Measurements from ENCODE around the gene NHLH2.

NHLH2 gene

DNA sequence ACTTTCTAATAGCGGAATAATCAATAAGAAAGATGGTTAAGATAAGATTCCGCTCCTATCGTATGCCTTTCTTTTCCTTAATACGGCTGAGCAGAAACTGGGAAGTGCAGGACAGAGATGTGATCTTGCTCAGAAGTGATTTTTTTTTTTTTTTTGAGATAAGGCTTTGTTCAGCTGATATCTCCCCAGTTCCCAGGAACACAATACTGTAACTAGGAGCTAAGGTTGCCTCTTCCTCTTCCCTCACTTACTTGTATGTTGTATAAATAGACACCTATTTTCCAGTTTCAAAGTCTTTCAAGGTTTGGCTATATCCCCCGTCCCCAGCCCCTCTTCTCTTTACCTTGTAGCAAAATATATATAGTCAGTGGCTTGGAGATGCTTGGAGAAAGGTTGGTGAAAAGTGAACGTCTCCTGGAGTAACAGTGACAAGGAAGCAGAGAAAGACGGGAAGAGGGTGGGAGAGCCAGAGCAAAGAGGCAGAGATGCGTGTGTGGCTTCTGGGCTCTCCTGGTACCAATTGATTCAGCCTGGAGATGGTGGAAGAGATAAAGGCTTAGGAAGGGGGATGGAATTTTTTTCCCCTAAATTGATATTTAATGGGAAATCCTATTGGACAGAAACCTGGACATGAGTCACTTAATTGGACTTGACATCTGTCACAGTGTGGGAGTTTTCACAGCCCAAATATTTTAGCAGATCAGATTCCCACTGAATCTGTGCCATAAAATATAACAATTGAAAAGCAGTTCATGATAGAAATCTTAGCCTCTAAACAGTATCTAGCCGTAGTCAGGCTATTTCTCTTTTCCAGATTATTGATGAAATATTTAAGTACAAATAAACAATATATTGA is at the start of gene NHLH2:
Gene NHLH2 (minus strand): TSS at position 522 of the 856 bp plus-strand sequence. CDS start 2,754 bp downstream, outside the sequence.
- no peak for DNase-seq

DNA sequence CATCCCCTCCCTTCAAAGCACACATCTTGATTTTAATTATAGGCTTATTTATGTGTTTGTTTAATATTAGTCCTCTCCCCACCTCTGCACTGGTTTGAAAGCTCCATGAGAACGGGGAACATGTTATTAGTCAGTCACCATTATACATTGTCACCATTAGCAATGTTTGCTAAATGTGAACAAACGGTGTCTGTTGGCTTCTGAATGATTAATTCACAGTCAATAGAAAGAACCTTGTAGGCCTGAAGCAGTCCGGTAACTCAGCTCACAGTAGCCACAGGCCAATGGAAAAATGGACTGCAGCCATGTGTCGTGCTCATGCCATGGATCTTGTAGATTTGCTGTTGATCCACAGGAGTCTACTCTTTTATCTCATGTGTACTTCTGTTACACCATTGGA is 49.7 kb upstream of the NHLH2 start:
- no peak for DNase-seq

DNA sequence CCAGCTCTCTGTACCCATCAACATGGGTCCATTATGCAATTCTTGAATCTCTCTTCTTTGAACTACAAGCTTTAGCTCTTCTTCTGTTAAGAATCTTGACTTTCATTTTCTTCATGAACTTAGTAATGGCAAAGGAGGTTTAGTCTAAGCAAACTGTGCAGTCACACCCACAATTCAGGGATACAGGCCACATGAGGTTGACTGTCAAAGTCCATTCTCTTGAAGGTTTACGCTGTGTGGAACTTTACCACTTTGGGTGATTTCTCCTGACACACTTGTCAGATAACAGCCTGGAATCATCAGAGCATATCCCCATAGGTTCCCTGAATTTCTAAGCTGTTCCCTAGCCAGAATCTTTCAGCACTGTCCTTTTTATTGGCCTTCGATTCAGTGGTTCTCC is 48.0 kb upstream of the NHLH2 start:
- no peak for DNase-seq

DNA sequence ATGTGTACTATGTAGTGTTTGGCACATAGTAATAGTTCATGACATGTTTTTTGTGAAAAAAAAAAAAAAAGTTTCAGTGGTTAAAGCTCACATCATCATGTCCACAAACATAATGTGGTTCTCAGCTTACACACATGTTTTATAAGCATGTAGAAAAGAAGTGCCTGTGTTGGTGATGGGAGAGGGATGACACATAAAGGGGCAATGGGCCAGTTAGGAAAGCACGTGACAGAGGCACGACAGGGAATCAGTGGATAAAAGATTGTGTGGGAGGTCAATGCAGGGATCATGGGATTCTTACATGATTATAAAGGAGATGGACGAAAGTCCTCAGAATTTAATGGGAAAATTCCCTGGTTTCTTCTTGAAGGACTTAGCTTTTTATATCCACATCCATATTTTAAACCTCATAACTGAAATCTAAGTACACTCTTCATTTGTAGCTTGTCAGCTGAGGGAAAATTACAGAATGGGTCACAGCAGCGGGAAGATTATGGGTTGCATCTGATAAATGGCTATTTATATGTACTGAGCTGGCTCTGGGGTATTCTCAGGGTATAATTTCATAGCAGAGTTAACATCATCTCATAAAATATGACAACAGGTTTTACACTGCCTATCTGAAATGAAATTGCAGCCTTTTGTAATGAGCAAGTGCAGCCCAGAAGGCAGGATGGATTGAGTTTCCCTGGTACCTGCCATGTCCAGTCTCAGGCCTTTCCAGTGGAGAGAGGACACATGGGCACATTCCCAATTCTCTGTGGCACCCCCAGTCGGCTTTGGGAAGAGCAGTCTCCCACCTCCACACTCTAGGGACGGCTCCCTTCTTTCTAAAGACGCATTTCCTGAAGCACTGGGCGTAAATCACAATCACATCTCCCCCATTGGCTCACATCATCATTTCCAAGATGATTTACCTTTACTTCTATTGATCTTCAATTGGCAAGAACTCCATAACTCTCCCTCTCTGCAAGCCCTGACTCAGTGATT is 42.3 kb upstream of the NHLH2 start:
- peak; percentile 28 for DNase-seq

DNA sequence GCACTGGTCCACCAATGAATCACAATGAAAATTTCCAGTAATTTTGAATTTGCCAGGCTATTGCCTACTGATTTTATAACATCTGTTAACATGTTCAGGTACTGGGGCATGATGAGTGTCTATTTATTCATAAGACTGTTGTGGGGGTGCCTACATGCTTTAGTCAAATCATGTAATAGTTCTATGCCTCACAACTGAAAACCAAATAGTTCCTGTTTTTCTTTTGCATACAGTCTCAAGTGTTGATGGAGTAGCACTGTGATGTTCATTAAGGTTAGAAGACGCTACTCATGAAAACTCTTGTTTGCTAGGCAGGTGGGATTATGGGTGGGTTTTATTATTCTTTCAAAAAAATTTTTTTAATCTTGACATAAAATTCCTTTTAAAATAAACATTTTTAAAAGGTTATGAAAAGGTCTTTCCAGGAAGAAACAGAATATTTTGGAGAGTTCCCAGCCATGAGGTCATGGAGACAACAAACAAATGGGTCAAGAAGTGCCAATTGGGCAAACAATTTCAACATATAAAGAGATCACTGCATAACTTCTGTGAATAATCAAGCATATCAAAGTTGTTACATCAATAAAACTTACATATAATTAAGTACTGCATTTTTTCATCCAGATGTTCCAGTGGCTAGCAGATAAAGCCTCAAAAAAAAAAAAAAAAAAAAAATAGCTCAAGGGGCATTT is 40.2 kb upstream of the NHLH2 start:
- DNase-seq: no peak

DNA sequence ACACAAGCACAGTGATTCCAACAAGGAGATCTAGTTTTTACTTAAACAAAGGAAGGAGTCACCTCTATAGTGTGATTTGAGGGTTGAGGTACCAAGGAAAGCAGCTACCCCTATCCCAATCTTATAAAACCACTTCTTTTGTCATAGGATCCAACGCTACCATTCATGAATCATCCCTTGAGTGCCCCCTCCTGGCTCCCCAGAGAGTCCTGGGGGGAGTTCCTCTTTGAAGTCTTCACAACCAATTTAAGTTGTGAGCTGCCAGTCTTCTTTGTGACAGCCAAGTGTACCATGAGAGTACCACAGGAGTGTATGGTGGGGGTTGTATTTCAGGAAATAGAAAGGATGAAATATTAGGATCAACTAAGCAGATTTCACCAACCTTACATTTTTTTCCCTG is 39.1 kb upstream of the NHLH2 start:
- no peak for DNase-seq

DNA sequence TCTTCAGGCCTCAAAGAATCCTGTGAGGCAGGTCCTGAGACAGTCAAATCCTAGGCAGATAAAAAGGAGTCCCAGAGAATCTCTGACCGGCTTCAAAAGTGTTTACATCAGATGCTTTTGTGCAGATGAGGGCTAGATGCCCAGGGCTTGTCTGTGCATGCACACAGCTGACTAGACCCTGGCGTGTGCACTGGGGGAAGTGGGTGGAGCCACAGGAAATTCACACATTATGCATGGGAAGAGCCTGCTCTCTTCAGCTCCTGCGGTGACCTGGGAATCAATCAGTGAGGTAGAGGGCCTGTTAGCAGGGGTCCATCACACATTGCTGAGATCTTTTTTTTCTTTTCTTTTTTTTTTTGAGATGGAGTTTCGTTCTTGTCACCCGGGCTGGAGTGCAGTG is 36.6 kb upstream of the NHLH2 start:
- no peak for DNase-seq

DNA sequence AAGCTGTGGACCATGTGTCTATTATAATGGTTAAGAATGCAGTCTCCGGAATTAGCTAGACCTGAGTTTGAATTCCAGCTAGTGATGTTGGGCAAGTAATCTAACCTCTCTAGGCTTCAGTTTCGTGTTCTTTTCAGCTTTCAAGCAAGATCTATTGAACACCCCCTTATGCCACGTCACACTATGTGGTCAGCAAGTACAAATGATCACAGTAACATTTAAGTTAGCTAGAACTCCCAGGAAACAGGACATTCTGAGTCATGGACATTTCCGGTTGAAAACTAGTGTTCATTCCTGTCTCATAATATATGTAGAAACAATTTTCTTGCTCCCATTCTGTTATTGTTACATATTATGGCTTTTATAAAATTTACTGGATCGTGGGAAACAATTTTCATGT is 34.0 kb upstream of the NHLH2 start:
- no peak for DNase-seq

DNA sequence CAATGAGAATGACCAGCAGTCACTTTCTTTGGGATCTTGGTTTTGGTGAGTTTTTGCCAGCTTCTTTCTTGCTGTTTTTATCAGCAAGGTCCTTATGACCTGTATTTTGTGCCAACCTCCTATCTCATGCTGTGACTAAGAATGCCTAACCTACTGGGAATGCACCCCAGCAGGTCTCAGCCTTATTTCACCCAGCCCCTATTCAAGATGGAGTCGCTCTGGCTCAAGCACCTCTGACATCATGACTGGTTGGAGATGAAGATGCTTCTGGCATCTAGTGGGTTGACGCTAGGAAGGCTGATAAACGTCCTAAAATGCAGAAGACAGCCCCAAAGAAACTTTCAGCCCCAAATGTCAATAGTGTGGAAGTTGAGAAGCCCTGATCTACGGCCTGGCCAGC is 33.6 kb upstream of the NHLH2 start:
- no peak for DNase-seq

DNA sequence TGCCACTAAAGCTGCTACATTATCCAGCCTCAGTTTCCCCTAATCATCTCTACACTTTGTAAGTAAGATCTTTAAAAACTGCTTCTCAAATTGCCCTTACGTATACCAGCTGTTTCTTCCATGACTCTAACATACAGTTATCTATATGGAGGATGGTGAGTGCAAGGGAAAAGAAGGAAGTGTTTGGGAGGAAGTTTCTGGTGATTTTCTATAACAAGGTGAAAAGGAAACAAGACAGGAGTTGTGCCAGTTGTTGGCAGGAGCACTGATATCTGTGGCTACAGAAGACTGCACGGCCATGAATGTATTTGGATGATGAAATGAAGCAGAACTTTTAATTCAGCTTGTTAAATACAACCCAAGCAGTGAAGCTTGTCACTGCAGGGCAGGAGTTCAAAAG is 32.3 kb upstream of the NHLH2 start:
- no peak for DNase-seq

DNA sequence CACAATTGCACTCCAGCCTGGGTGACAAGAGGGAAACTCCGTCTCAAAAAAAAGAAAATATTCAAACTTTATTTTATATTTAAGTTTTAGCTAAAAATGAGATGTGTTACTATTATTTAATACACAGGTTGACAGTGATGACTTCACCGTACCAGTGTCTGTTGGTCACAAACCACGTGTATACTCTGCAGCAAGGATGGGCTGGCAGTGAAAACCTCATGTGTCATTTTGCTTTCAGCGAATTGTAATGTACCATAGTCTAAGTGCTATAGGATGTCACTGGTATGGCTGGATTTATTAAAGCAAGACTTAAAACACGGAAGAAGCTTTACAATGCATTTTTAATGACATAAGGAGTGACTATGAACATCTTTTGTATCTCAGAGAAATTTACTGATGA is 28.1 kb upstream of the NHLH2 start:
- DNase-seq: no peak

DNA sequence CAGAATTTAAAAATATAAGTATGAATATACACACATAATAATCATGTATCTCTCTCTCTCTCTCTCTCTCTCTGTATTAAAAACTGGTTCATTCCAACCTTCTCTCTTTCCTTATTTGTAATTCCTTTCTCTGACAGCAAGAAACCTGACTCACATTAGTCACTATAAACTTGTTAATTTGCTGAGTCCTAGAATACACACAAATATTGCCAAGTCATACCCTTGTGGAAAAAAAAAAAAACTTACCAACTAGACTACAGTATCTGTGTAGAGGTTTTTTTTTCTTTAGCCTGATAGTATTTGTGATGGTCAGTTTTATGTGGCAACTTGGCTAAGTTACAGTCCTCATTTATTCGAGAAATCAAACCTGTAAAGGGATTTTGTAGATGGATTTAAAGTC is 26.3 kb upstream of the NHLH2 start:
- DNase-seq: no peak

DNA sequence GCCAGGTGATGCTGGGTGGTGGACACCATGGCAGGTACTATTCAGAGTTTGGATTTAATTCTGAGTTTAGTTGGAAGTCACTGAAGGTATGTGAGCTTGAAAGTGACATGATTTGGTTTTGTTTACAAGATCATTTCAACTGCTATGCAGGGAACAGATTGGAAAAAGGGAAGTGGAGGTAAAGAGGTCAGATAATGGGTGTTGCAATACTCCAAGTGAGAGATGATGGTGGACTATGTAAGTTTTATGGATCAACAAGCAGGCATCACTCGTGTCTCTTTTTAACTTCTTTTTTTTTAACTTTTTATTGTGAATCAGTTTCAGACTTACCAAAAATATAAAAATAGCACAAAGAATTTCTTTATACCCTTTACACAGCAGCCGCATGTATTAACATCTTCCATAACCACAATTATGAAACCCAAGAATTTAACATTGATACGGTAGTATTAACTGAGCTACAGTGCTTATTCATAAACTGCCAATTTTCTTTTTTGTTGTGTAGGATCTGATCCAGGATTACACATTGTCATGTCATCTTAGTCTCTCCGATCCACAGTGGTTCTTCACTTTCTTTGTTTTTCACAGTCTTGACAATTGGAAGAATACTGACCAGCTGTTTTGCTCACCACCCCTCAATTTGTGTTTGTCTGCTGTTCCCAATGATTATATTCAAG is 24.9 kb upstream of the NHLH2 start:
- no peak for DNase-seq

DNA sequence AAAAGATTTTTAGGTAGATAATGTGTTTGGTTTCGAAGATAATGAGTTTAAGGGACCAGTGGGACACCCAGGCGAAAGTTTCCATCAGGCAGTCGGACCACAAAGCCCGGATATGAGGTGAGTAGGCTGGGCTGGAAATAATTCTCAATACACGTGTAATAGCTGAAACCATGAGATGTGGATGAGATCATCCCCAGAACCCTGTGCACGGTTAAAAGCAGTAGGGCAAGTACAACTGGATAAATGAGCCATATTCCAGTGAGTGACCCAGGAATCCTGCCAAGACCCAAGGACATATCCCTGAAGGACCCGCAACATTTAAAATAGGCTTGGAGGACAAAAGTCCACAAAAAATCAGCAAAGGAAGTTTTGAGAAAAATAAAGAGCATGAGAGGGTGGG is 21.5 kb upstream of the NHLH2 start:
- no peak for DNase-seq

DNA sequence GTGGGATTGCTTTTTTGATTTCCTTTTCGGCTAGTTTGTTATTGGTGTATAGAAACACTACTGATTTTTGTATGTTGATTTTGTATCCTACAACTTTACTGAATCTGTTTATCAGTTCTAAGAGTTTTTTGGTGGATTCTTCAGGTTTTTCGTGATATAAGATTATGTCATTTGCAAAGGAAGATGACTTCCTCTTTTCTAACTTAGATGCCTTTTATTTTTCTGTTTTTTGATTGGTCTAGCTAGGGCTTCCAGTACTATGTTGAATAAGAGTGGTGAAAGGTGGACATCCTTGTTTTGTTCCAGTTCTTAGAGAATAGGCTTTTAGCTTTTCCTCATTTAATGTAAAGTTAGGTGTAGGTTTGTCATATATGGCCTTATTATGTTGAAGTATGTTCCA is 13.1 kb upstream of the NHLH2 start:
- no peak for DNase-seq

DNA sequence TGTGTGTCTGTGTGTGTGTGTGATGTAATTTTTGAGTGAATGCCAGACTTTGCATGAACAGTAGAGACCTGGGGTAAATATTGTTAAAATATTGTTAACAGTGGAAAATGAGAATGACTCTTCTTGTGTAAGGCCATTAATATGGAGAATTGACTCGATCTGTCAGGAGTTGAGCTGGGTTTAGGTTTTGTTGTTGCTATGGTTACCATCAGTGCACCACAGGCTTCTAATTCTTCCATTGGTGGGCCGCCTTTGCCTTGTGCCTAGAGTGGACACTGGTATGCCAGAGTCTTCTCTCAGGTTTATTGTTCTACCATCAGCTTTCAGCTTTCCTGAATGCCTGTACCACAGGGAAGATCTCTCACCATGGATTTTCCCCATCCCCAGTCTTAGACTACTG is 10.0 kb upstream of the NHLH2 start:
- DNase-seq: no peak

DNA sequence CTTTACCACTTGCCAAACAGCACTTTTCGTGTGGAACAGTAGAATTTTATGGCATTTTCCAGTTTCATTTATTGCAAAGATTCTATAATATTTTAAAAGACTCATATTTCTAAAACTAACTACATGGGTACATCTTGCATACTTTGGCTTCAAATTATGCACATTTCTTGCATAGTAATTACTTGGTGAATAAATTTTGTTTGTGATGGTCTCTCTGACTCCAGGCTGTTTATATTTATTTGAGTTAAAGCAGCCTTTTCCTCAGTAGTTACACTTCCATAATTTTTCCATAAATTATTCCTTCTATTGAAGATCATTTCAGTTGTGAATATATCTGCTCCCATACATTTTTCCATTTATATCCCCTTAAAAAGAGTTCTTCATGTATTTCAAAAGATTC is 6.9 kb upstream of the NHLH2 start:
- no peak for DNase-seq

DNA sequence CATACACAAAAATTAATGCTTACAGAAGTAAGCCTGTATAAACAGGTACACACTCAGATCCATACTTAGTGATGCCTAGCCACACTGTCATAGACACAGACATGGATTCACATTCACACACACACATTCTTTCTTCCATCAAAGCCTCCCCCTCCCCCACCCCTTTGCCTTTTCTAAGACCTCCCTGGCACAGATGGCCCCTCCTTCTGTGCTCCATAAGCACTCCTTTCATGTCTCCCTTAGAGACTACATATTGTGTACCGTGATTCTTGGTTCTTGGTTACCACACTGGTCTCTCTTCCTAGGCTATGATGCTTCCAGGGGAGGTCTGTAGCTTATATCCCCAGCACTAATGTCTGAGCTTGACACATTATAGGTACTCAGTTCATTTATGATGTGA is 2.0 kb upstream of the NHLH2 start:
- DNase-seq: no peak

DNA sequence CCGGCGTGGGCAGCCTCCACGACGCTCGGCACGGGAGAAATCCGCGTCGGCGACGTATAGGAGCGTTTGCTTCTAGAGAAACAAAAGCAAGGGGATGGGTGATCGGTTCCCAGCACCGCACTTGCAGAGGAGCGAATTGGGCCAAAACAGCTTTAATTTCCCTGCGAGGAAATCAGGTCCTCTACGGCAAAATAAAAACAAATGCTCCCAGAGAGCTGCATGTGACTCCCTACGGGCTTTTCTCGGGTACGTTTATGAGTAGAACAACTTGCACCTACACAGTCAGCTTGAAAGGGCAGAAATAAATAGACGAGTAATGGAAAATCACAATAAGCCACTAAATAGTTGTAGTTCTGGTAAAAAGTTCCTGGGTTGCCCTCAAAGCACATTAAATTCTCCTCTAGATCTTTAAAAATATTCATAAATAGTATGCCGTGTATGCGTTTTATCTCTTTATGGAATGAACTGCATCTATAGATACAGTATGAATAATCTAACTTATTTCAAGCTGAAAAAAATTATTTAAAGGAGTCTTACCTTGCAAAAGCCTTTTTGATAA is 1.2 kb downstream of the NHLH2 start:
- DNase-seq: no peak

DNA sequence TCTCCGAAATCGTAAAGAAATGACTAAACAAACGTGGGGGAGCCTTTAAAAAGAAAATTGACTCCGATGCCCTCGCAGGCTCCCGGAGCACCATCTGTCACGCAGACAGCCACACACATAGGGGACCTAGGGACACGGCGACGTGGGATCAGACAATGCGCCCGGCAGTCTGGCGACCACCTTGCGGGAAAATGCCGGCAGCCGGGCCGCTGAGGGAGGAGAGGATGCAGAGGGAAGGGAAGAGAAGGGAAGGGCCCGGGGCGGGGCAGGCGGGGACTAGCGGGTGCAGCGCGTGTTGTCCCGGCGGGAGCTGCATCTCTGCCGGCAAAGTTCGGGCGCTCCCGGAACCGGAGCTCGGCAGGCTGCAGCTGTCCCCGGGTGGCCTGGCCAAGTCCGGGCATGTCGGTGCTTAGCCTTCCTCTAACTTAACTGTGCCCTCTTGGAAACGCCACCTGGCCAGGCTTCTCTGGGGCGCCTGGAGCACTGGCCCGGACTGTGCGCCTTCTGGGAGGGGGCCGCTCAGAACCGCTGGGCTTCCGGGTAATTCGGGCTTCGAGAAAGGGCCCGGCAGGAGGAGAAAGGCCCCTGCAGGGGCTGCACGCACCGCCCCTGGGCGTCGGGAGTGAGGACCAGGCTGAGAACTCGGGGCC is 1.8 kb downstream of the NHLH2 start:
- DNase-seq: peak; percentile 32

DNA sequence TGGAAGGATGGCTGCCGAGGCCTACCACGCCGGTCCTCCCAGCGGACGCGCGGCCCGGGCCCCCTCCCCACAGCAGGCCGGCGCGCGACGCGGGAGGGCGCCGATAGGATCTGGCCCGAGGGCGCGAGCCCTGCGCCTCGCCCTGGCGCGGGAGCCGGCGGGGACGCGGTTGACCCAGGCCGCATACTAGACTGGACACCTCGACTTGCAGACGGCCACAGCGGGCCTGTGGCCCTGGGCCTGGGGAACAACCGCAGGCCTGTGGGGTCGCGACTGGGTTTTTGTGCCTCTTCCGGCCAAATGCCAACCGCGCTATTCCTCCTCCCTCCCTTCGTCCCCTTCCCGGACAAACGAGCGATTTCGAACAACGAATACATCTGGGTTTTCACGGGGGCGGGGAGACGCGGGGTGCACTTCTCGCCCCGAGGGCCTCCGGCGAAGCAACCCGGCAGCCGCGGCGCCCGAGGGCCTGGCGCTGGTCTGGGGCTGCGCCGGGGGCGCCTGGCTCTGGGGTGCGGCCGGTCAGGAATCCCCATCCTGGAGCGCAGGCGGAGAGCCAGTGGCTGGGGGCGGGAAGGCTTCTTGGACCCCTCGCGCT is 2.4 kb downstream of the NHLH2 start:
- no peak for DNase-seq

Measured in femur (tissue), 1 donor.